K562 (cell line): ENCODE results near the gene SH3BGRL2.

Experiments used
- CEBPB ChIP-seq: fragments of 450-650 bp; IDR thresholded peaks from 2 replicates; pipeline ENCODE4 v1.6.1; 2016; ENCODE audit warnings: missing genetic modification characterization, missing compliant biosample characterization
- ELF4 ChIP-seq: fragments of 450-650 bp; formaldehyde crosslinking; IDR thresholded peaks from 2 replicates; pipeline ENCODE4 v1.4.0; 2022; ENCODE audit warnings: missing genetic modification characterization
- KLF1 ChIP-seq: fragments of 450-650 bp; IDR thresholded peaks from 2 replicates; pipeline ENCODE4 v1.6.1; 2016; ENCODE audit warnings: missing genetic modification characterization, missing compliant biosample characterization
- MXD1 ChIP-seq: fragments of 250-450 bp; sonication (Bioruptor Pico); IDR thresholded peaks from 2 replicates; pipeline ENCODE4 v1.8.0; 2021; ENCODE audit warnings: borderline replicate concordance, mild to moderate bottlenecking, moderate library complexity; ENCODE audit not compliant: poor library complexity, severe bottlenecking
- RB1 ChIP-seq: fragments of 450-650 bp; IDR thresholded peaks from 2 replicates; pipeline ENCODE4 v1.6.1; 2017; ENCODE audit warnings: low read depth, mild to moderate bottlenecking
- TARDBP ChIP-seq: fragments of 450-650 bp; IDR thresholded peaks from 2 replicates; pipeline ENCODE4 v1.6.1; 2016
- TBL1XR1 ChIP-seq, 2 experiments: IDR thresholded peaks; 2 replicates each; pipeline ENCODE4 v1.6.1; 2012; ENCODE audit warnings: improper control_type of control experiment in 2 of 2, low read length in 2 of 2, mild to moderate bottlenecking in 1 of 2
- TBP ChIP-seq: optimal IDR thresholded peaks from 2 replicates; pipeline ENCODE3; 2011; ENCODE audit warnings: low read depth, low read length, improper control_type of control experiment
- TEAD4 ChIP-seq, 2 experiments: sonication (generic) in 1 of 2; formaldehyde crosslinking in 1 of 2; IDR thresholded peaks; 2 replicates each; pipeline versions ENCODE4 v1.6.1 to v1.8.0; 2012 to 2022; ENCODE audit warnings: borderline replicate concordance in 1 of 2, inconsistent platforms in 1 of 2, low read length in 1 of 2, mild to moderate bottlenecking in 1 of 2, missing genetic modification reagents in 1 of 2
- ZBED1 ChIP-seq: IDR thresholded peaks from 2 replicates; pipeline ENCODE4 v1.6.1; 2014
- ZNF146 ChIP-seq: IDR thresholded peaks from one replicate; pipeline ENCODE4 v1.6.1; 2018; ENCODE audit warnings: missing compliant biosample characterization; ENCODE audit not compliant: unreplicated experiment
- ZNF79 ChIP-seq: fragments of 250-450 bp; sonication (Bioruptor Pico); IDR thresholded peaks from 2 replicates; pipeline ENCODE4 v1.4.0; 2020; ENCODE audit warnings: low read depth, mild to moderate bottlenecking, moderate library complexity
- ZSCAN29 ChIP-seq: fragments of 450-650 bp; IDR thresholded peaks from 2 replicates; pipeline ENCODE4 v1.6.1; 2017
- TF ChIP-seq, protein P1 (sequence below): sonication (generic); formaldehyde crosslinking; IDR thresholded peaks from 2 replicates; pipeline ENCODE4 v1.9.0; 2022; ENCODE audit warnings: mild to moderate bottlenecking, missing genetic modification reagents

- TF ChIP-seq TBP (no peak), KLF1 (tag) (no peak), ELF4 (CRISPR knock-in tag) (no peak), ZNF146 (CRISPR knock-in tag) (no peak), ZNF79 (no peak), CEBPB (tag) (no peak), RB1 (no peak), ZBED1 (no peak), MXD1 (CRISPR knock-in tag) (no peak), TEAD4 (IDR thresholded peaks at IDR 0.05; ENCODE audit: low read length) (no peak), TEAD4 (CRISPR knock-in tag; IDR thresholded peaks at IDR 0.05; ENCODE audit: borderline replicate concordance) (no peak), TARDBP (no peak), ZSCAN29 (no peak), TBL1XR1 (IDR thresholded peaks at IDR 0.05; ENCODE audit: low read length in 2 of 2) (no peak)
- TF ChIP-seq, protein P1, sequence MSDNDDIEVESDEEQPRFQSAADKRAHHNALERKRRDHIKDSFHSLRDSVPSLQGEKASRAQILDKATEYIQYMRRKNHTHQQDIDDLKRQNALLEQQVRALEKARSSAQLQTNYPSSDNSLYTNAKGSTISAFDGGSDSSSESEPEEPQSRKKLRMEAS (CRISPR knock-in tag): no peak
Observed at GRCh38 chr6:79612457-79612856, 18.7 kb upstream of the SH3BGRL2 start.
